ENCODE results near the gene IFI44L. TPM values are rescaled to one million over a fixed set of nuclear protein-coding genes. Genes with fewer than 3 reads are reported as not detected.

Gene IFI44L
- total RNA-seq, 1 donor, result 1.3 TPM

GRCh38 chr1:78650114-78650660 is 29.9 kb downstream of the IFI44L start:
- no peak for TF ChIP-seq CTCF (IDR thresholded peaks at IDR 0.05; ENCODE audit: insufficient read depth, low read depth, low read length)
- DNase-seq (ENCODE audit: low read depth), result no peak
- H3K4me3 ChIP-seq (ENCODE audit: low read depth, low read length), result no peak overlapping the region

GRCh38 chr1:78651241-78651640 is 31.0 kb downstream of the IFI44L start:
- DNase-seq (ENCODE audit: low read depth), result no peak
- no peak for TF ChIP-seq CTCF (IDR thresholded peaks at IDR 0.05; ENCODE audit: insufficient read depth, low read depth, low read length)
- H3K4me3 ChIP-seq (ENCODE audit: low read depth, low read length), result no peak overlapping the region

DNA sequence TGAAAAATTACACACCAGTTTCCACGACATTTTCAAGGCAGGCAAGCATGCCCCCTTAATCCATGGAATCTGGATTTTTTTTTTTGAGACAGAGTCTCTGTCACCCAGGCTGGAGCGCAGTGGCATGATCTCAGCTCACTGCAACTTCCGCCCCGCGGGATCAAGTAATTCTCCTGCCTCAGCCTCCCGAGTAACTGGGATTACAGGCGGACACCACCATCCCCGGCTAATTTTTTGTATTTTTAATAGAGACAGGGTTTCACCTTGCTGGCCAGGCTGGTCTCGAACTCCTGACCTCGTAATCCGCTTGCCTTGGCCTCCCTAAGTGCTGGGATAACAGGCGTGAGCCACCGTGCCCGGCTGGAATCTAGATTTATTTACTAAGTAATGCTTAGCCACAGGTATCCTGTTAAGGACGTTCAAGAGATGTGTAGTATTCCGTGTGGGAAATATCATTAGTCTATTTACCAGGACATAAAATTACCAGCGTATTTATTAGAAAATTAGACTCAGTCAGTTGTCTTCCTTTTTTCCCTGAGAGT is 31.8 kb downstream of the IFI44L start:
- DNase-seq (ENCODE audit: low read depth), result no peak
- TF ChIP-seq CTCF (IDR thresholded peaks at IDR 0.05; ENCODE audit: insufficient read depth, low read depth, low read length), result no peak
- no peak overlapping the region for H3K4me3 ChIP-seq (ENCODE audit: low read depth, low read length)

DNA sequence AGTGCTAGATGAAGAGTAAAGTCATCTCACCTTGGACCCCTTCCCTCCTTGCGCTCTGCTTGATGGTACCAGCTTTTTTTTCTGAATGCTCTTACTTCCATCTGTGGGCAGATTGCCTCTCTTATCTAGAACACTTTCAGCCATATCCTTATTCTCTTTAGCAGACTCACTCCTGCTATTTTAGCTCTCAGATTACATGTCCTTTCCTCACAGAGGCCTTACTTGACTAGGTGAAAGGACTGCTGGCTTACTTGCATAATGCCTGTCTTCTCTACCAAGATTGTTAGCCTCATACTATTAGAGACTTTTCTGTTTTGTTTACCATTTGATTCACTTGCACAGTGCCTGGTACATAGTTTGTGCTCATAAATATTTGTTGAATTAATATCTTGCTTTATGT is 38.7 kb downstream of the IFI44L start:
- no peak for TF ChIP-seq CTCF (IDR thresholded peaks at IDR 0.05; ENCODE audit: insufficient read depth, low read depth, low read length)
- DNase-seq (ENCODE audit: low read depth), result no peak
- no peak overlapping the region for H3K4me3 ChIP-seq (ENCODE audit: low read depth, low read length)

DNA sequence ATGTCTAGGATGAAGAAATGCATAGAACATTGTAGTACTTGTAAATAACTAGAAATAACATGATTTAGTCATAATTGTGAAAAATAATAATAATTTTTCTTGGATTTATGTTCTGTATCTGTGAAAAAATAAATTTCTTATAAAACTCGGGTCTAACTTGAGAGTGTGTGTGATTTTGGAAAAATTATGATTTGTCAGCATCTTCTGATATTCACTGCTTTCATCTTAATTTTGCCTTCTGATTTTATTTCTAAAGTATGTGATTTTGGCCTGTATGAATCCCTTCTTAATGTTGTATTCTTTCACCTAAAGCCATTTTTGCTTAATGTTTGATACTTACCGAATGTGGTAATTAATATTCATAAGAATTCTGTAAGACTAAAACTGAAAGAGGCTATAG is 43.7 kb downstream of the IFI44L start:
- no peak for TF ChIP-seq CTCF (IDR thresholded peaks at IDR 0.05; ENCODE audit: insufficient read depth, low read depth, low read length)
- no peak for DNase-seq (ENCODE audit: low read depth)
- H3K4me3 ChIP-seq (ENCODE audit: low read depth, low read length), result no peak overlapping the region

DNA sequence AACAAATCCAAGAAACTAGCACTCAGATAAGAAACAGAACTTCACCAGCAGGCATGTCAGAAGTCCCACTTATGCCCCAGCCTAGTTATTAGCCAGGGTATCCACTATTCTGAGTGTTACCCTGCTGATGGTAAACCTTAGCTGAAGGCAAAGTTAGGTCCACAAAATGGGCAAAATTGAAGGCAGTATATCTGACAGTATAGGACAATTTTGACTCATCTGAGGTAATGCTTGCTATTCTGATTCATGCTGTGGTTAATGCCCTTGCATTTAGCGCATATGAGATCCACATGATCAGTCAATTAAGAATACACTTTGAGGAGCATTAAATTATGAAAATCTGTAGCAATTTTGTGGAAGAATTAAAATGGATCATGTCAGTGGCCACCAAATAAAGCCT is 44.5 kb downstream of the IFI44L start:
- no peak for DNase-seq (ENCODE audit: low read depth)
- no peak for TF ChIP-seq CTCF (IDR thresholded peaks at IDR 0.05; ENCODE audit: insufficient read depth, low read depth, low read length)
- H3K4me3 ChIP-seq (ENCODE audit: low read depth, low read length), result no peak overlapping the region

DNA sequence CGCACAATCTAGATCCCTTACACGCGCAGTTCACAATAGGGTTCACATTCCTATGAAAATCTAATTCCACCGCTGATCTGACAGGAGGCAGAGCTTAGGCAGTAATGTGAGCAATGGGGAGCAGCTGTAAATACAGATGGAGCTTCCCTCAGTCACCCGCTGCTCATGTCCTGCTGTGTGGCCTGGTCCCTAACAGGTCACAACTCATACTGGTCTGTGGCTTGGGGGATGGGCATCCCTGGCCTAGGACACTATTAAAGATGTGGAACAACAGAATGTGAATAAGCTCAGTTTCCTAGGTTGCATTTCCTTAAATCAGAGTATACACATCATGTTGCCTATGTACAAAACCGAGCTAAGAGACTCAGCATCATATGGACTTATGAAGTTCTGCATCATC is 45.6 kb downstream of the IFI44L start:
- TF ChIP-seq CTCF (IDR thresholded peaks at IDR 0.05; ENCODE audit: insufficient read depth, low read depth, low read length), result no peak
- no peak overlapping the region for H3K4me3 ChIP-seq (ENCODE audit: low read depth, low read length)
- no peak for DNase-seq (ENCODE audit: low read depth)

Measured in fibroblast of villous mesenchyme (primary cell).